Fibroblast of the aortic adventitia (primary cell): ENCODE measurements around the gene LMBRD1. TPM values are rescaled to one million over a fixed set of nuclear protein-coding genes. Genes with fewer than 3 reads are reported as not detected.
A peak's percentile ranks its signal among the peaks of the same experiment; 100 is the strongest.
"Not testable (repeated sequence)": the region's sequence is repeated elsewhere in the genome, so short reads cannot be mapped to it uniquely, and the experiment has no call there.

ENCODE experiments used
- DNase-seq: peaks from one replicate; pipeline ENCODE4 v3.0.0-alpha.2; 2010; ENCODE audit warnings: low read depth
- H3K4me3 ChIP-seq: 2 replicates; pipeline ENCODE4 v1.5.1; 2011; ENCODE audit warnings: low read depth, mild to moderate bottlenecking, control low read depth, low read length, moderate library complexity
- total RNA-seq: library from RNA; depleted of rRNA; stranded (reverse); fragments of >200 nt; gene quantifications from 2 replicates; pipeline ENCODE4 v1.2.3, GENCODE V29; 2012; ENCODE audit warnings: low replicate concordance
- TF ChIP-seq, protein P1 (sequence below): IDR thresholded peaks from 2 replicates; pipeline ENCODE4 v1.5.1; 2011; ENCODE audit warnings: mild to moderate bottlenecking, low read length, control low read depth, inconsistent platforms; ENCODE audit not compliant: insufficient read depth

LMBRD1 gene
- total RNA-seq, 1 donor = 47.6 TPM

DNA sequence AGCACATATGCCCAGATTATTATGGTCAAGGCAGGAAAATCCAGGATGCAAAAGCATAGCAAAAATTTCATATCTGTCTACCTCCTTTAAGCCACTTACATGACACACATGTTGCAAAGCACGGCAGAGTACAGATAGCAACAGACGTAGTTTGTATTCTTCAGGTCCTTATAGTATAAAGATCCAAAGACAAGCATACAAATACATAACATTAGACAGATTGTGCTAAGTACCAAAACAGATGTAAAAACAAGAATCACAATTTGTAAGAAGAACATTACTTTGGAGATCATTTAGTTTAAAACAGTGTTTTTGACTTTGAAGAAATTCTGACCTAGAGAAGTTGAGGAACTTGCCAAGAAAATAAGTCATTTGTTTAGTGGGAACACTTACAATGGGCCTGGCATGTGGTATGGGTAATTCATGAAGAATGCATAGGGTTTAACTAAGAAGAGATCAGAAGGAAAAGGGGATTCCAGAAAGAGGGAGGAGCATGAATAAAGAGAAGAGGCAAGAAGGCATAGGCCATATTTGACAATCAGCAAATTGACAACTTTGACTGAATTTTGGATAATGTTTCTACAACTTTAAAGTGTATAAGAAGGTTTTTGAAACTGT, 30.6 kb upstream of the LMBRD1 start:
- TF ChIP-seq, protein P1, sequence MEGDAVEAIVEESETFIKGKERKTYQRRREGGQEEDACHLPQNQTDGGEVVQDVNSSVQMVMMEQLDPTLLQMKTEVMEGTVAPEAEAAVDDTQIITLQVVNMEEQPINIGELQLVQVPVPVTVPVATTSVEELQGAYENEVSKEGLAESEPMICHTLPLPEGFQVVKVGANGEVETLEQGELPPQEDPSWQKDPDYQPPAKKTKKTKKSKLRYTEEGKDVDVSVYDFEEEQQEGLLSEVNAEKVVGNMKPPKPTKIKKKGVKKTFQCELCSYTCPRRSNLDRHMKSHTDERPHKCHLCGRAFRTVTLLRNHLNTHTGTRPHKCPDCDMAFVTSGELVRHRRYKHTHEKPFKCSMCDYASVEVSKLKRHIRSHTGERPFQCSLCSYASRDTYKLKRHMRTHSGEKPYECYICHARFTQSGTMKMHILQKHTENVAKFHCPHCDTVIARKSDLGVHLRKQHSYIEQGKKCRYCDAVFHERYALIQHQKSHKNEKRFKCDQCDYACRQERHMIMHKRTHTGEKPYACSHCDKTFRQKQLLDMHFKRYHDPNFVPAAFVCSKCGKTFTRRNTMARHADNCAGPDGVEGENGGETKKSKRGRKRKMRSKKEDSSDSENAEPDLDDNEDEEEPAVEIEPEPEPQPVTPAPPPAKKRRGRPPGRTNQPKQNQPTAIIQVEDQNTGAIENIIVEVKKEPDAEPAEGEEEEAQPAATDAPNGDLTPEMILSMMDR = no peak
- H3K4me3 ChIP-seq = no peak overlapping the region
- DNase-seq = peak; percentile 81

DNA sequence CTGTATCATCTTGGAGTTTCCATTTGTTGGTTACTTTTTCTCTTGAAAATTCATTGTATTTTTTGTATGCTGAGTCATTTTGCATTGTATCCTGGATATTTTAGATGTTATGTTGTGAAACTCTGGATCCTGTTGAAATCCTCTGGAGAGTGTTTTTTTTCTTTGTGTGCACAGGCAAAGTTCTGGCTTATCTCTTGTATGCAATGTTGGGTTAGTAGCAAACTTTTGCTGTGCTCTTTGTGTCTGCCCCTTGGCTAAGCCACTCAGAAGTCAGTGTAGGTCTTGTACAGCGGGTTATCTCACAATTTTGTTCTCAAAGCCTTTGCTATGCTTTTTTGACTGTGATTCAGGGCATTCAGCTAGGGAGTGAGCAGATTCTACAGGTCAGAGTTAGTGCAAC, 29.1 kb upstream of the LMBRD1 start:
- DNase-seq = peak; percentile 88
- TF ChIP-seq, protein P1 = no peak
- no peak overlapping the region for H3K4me3 ChIP-seq

DNA sequence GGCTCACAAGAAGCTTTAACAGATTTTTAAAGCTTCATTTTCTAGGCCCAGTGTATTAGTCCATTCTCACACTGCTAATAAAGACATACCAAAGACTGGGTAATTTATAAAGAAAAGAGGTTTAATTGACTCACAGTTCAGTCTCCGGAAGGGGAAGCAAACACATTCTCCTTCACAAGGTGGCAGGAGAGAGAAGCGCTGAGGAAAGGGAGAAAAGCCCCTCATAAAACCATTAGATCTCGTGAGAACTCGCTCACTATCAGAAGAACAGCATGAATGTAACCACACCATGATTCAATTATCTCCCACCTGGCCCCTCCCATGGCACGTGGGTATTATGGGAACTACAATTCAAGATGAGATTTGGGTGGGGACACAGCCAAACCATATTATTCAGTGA, 27.5 kb upstream of the LMBRD1 start:
- DNase-seq, H3K4me3 ChIP-seq: not testable (repeated sequence)

DNA sequence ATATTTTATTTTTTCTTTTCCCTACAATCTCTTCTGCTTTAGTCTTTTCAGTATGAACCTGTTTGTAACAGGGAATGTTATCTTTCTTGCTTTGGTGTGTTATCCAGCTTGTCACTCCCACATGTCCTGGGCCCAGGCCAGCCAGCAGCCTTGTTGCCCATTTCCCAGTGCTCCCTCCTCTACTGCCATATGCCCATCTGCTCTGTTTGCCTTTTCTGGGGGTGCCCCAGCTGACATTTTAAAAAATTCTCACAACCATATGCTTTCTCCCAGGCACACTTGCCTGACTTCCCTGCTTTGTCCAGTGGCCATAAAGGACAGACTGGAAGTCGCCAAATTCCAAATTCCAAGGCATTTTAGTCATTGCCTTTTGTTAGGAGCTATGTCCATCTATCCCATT, 23.6 kb upstream of the LMBRD1 start:
- DNase-seq = no peak
- H3K4me3 ChIP-seq = no peak overlapping the region
- TF ChIP-seq, protein P1 = no peak

DNA sequence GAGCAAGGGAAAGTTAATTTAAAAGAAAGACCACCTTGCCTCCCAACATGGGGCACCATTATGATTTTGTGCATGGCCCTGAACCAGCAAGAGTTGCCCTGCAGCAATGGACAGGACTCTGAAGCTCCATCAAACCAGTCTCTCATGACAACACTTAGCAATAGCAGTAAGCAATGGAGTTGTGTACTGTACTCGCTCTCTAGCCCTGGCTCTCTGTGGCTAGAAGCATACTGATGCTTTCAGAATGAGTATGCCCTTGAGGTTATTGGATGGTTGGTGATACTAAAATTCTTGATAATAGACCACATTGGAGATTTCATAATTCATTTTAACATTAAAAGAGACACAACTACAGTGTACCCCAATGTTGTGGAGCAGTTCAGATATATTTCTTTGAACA, 23.2 kb upstream of the LMBRD1 start:
- TF ChIP-seq, protein P1 = no peak
- DNase-seq = no peak
- no peak overlapping the region for H3K4me3 ChIP-seq

DNA sequence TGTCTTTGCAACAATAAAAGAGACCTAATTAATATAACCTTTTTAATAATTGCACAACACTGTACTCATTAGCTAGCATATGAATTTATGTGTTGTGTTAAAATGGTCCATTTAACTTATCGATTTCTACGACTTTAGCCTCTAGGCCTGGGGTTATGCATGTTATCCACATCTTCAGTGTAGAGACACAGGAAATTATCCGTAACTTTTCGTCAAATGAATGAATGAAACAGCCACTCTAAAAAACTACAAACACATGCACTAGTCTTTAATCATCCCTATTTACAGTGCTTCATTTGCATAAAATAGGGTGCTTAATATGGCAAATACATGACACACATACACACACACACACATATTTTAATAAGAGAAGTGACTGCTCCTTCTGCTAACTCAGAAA, 22.3 kb upstream of the LMBRD1 start:
- DNase-seq = no peak
- H3K4me3 ChIP-seq = no peak overlapping the region
- TF ChIP-seq, protein P1 = no peak

DNA sequence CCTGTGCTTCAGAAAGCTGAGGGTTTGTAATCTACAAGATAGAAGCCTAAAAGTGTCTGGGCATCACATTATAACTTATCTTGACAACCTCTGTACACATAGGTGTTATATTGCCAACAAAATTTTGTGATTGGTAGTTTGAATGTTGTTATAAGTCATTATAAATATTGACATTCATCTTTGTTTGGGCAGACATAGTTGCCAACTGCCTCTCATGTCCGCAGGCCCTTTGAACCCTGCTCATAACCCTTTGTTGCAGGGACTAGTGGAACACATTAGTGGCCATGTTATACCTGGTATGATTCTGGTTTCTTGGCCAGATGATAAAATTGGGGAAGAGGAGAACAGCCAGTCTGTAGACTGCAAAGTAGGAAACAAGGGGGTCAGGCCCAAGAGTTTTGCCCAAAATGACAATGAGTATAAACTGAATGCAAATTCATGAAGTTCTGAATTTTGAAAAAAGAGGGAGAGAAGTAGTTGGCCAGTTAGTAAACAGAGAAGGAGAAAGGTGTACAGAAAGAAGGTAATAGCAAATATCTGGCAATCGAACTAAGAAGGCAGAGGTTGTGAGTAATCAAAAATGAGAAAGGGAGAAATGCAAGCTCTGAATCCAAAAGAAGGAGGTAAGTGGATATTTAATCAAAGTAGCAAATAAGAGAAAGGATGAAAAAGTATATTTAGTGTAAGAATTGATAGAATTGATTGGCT, 21.6 kb upstream of the LMBRD1 start:
- TF ChIP-seq, protein P1 = no peak
- no peak overlapping the region for H3K4me3 ChIP-seq
- DNase-seq = no peak
